GM12878 (cell line): ENCODE results near the gene RABGEF1. TPM values are rescaled to one million over a fixed set of nuclear protein-coding genes. Genes with fewer than 3 reads are reported as not detected.
"Not testable (repeated sequence)": the region's sequence is repeated elsewhere in the genome, so short reads cannot be mapped to it uniquely, and the experiment has no call there.

Source experiments
- ATAC-seq: fragments of 200-7000 bp; cut with Tn5 transposase; 3 replicates; pipeline ENCODE4 v1.9.1; 2020; ENCODE audit warnings: mild to moderate bottlenecking, moderate library complexity
- BruUV-seq: library from RNA; stranded (reverse); fragments of 400-500 nt; replicated peaks from 2 replicates; lab custom pipeline; 2021; lab: Mats Ljungman, UMichigan
- CTCF ChIA-PET: fragments of 300-600 bp; sonication (Branson Sonifier 250); formaldehyde crosslinking; extraction: SDS; loops from one replicate; lab custom pipeline; 2021; ENCODE audit warnings: inconsistent platforms; lab: Yijun Ruan, JAX
- POLR2A ChIA-PET: fragments of 350-600 bp; formaldehyde crosslinking; extraction: SDS; loops from one replicate; lab custom pipeline; 2021; ENCODE audit warnings: inconsistent platforms; lab: Charles Lee
- RAD21 ChIA-PET: fragments of 300-600 bp; sonication (Branson Sonifier 250); formaldehyde crosslinking; loops from one replicate; lab custom pipeline; 2023; ENCODE audit warnings: antibody characterized with exemption; ENCODE audit not compliant: unreplicated experiment; lab: Charles Lee
- SMC1A ChIA-PET: fragments of 300-600 bp; sonication (Branson Sonifier 250); formaldehyde crosslinking; loops from one replicate; lab custom pipeline; 2023; ENCODE audit not compliant: unreplicated experiment, uncharacterized antibody; lab: Charles Lee
- DNase-seq: peaks from one replicate; pipeline ENCODE4 v3.0.0-alpha.2; 2011; ENCODE audit warnings: low read depth, low spot score
- FAIRE-seq: peaks from 3 replicates; lab custom pipeline; 2011; peaks lifted over from hg19 to GRCh38; lab: Jason Lieb, UNC
- H2AFZ ChIP-seq: 2 replicates; pipeline ENCODE4 v1.6.0; 2011; ENCODE audit warnings: low read depth, low read length, control low read depth; ENCODE audit not compliant: control insufficient read depth
- H3K27ac ChIP-seq: 2 replicates; pipeline ENCODE4 v1.5.1; 2011; ENCODE audit warnings: control low read depth; ENCODE audit not compliant: control insufficient read depth, insufficient read depth
- H3K27me3 ChIP-seq, 2 experiments: replicated peaks in 1 of 2; 2 replicates each; pipeline versions ENCODE4 v1.6.0 to v1.6.1; 2011; ENCODE audit warnings: low read length in 1 of 2; ENCODE audit not compliant: control insufficient read depth in 2 of 2, insufficient read depth in 2 of 2
- H3K36me3 ChIP-seq, 2 experiments: 2 replicates each; pipeline ENCODE4 v1.5.1; 2011; ENCODE audit warnings: low read length in 1 of 2; ENCODE audit not compliant: control insufficient read depth in 2 of 2, insufficient read depth in 2 of 2
- H3K4me1 ChIP-seq: 2 replicates; pipeline ENCODE4 v1.6.1; 2011; ENCODE audit warnings: mild to moderate bottlenecking, low read length, moderate library complexity, mixed read lengths; ENCODE audit not compliant: control insufficient read depth, insufficient read depth
- H3K4me2 ChIP-seq: 2 replicates; pipeline ENCODE4 v1.6.0; 2011; ENCODE audit warnings: control low read depth; ENCODE audit not compliant: control insufficient read depth, insufficient read depth
- H3K4me3 ChIP-seq: fragments of 200-600 bp; sonication (generic); 2 replicates; pipeline ENCODE4 v1.5.1; 2016
- H3K79me2 ChIP-seq: 2 replicates; pipeline ENCODE4 v1.6.0; 2011; ENCODE audit warnings: low read length; ENCODE audit not compliant: control insufficient read depth, insufficient read depth
- H3K9ac ChIP-seq: 2 replicates; pipeline ENCODE4 v1.8.0; 2011; ENCODE audit warnings: low read length, control low read depth, mixed read lengths; ENCODE audit not compliant: control insufficient read depth, insufficient read depth
- H3K9me3 ChIP-seq: replicated peaks from 3 replicates; pipeline ENCODE4 v1.5.1; 2011; ENCODE audit warnings: mild to moderate bottlenecking, low read length; ENCODE audit not compliant: control insufficient read depth, insufficient read depth
- H4K20me1 ChIP-seq: 2 replicates; pipeline ENCODE4 v1.6.0; 2011; ENCODE audit not compliant: control insufficient read depth, insufficient read depth
- WGBS: methylation state at CpG from one replicate; pipeline ENCODE4 v1.1.6; 2016; ENCODE audit warnings: low lambda C conversion rate; ENCODE audit not compliant: insufficient replicate concordance, insufficient coverage; ENCODE audit errors: missing lambda C conversion rate; 5-methylcytosine and 5-hydroxymethylcytosine counted together
- in situ Hi-C: fragments of 300-500 bp; cut with MboI; formaldehyde crosslinking; loops from 9 replicates; pipeline ENCODE4 v1.14.3; 2018; ENCODE audit warnings: mixed read lengths
- intact Hi-C: fragments of 100-400 bp; cut with micrococcal nuclease; formaldehyde crosslinking; loops from one replicate; pipeline ENCODE4 v1.14.2; 2022; ENCODE audit not compliant: unreplicated experiment
- polyA plus RNA-seq, 11 experiments: library from polyadenylated mRNA; depleted of rRNA in 4 of 11; unstranded in 6 of 11; stranded (reverse) in 5 of 11; fragments of >200 nt; fragmentation: Nextera tagmentation in 4 of 11; fragmentation: Illumina TruSeq in 1 of 11; extraction: Ambion mirVana in 4 of 11; extraction: Trizol in 1 of 11; gene quantifications; 1 replicate in 1 of 11; 2 replicates in 10 of 11; pipeline versions ENCODE4 v1.2.1 to v1.2.3, GENCODE V29; 2011 to 2016; ENCODE audit warnings: inconsistent platforms in 2 of 11, missing spikeins in 2 of 11, low read depth in 1 of 11
- total RNA-seq, 4 experiments: library from RNA; depleted of rRNA in 3 of 4; stranded (reverse); fragments of >200 nt in 3 of 4; fragmentation: Illumina TruSeq in 1 of 4; extraction: Trizol in 1 of 4; gene quantifications; 2 replicates each; pipeline versions ENCODE4 v1.2.1 to v1.2.3, GENCODE V29; 2013 to 2021

Gene RABGEF1
- total and polyA plus RNA-seq, 10 of the 15 experiments (the other 5 are each of a cell fraction or from before 2014, with no cell fraction given) = 10.2 to 36.4 (median 26.1) TPM

DNA sequence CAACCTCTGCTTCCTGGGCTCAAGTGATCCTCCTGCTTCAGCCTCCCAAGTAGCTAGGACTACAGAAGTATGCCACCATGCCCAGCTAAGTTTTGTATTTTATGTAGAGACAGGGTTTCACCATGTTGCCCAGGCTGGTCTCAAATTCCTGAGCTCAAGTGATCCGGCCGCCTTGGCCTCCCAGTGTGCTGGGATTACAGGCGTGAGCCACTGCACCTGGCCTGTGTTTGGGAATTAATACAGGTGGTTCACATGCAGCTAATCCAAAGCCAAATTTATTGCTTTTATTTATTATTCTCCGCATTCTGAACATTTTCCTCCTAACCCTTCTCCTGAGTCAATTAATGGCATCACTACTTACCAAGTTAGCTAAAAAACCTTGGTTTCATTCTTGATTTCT is 33.2 kb downstream of the RABGEF1 start:
- BruUV-seq, H4K20me1 ChIP-seq, H3K9me3 ChIP-seq, H3K27me3 ChIP-seq, FAIRE-seq, H2AFZ ChIP-seq, H3K27ac ChIP-seq, DNase-seq, ATAC-seq, H3K4me2 ChIP-seq, SMC1A ChIA-PET, CTCF ChIA-PET, H3K9ac ChIP-seq, H3K4me3 ChIP-seq, in situ Hi-C loops, RAD21 ChIA-PET: not testable (repeated sequence)
- intact Hi-C loops = loop anchor here (10.0 kb wide), 1 partner anchor 219 kb away; no protein-coding TSS in a partner anchor
- H3K36me3 ChIP-seq = peaks cover 4 to 17% of the 10 kb centered on the region in 2 experiments
- peaks cover 14% of the 10 kb centered on the region for H3K4me1 ChIP-seq
- peaks cover 15% of the 10 kb centered on the region for H3K79me2 ChIP-seq
- 100% methylated on average over 4 of the region's 4 CpGs for WGBS
- POLR2A ChIA-PET = interaction anchor here (0.6 kb wide), 1 partner anchor 20 kb away, joined by 5 read pairs; no protein-coding TSS in a partner anchor

GRCh38 chr7:66776383-66776782 is 35.9 kb downstream of the RABGEF1 start:
- H3K9ac ChIP-seq, H3K9me3 ChIP-seq, H3K79me2 ChIP-seq, FAIRE-seq, H3K4me3 ChIP-seq, DNase-seq, H2AFZ ChIP-seq, H4K20me1 ChIP-seq, RAD21 ChIA-PET, in situ Hi-C loops, H3K27me3 ChIP-seq, POLR2A ChIA-PET, H3K27ac ChIP-seq, H3K4me1 ChIP-seq, H3K4me2 ChIP-seq, BruUV-seq: not testable (repeated sequence)
- SMC1A ChIA-PET = interaction anchor here (0.9 to 1.6 kb wide), 3 partner anchors 11 to 26 kb away, joined by 3 to 6 read pairs (median 3); no protein-coding TSS in a partner anchor
- ATAC-seq = 0 out of 3 replicates have a peak, but pooled peaks have one; percentile 44
- intact Hi-C loops = loop anchor here (10.0 kb wide), 1 partner anchor 222 kb away; no protein-coding TSS in a partner anchor
- H3K36me3 ChIP-seq = peaks cover 4 to 24% of the 10 kb centered on the region in 2 experiments
- CTCF ChIA-PET = interaction anchor here (1.3 kb wide), 1 partner anchor 11 kb away, joined by 3 read pairs; no protein-coding TSS in a partner anchor
- 99% methylated on average over 5 of the region's 5 CpGs for WGBS
